Spinal cord (tissue), 10 donors: Measurements from ENCODE around the gene SPDYE2B. TPM values are rescaled to one million over a fixed set of nuclear protein-coding genes. Genes with fewer than 3 reads are reported as not detected.
"Not testable (repeated sequence)": the region's sequence is repeated elsewhere in the genome, so short reads cannot be mapped to it uniquely, and the experiment has no call there.

ENCODE experiments used
- DNase-seq, 6 donors: peaks; one replicate each; pipeline versions ENCODE4 v3.0.0 to v3.0.0-alpha.2; 2013 to 2015; ENCODE audit warnings: low spot score in 6 of 6, low read depth in 4 of 6
- H3K27ac ChIP-seq: one replicate; pipeline ENCODE4 v1.5.1; 2013; ENCODE audit warnings: low read depth, low read length, control low read depth
- H3K27me3 ChIP-seq: one replicate; pipeline ENCODE4 v1.6.1; 2013; ENCODE audit warnings: low read length; ENCODE audit not compliant: control insufficient read depth, insufficient read depth
- H3K36me3 ChIP-seq: one replicate; pipeline ENCODE4 v1.6.1; 2013; ENCODE audit warnings: low read length; ENCODE audit not compliant: control insufficient read depth, insufficient read depth
- H3K4me1 ChIP-seq: one replicate; pipeline ENCODE4 v1.6.1; 2013; ENCODE audit warnings: low read length; ENCODE audit not compliant: control insufficient read depth, insufficient read depth
- H3K4me3 ChIP-seq: one replicate; pipeline ENCODE4 v1.5.1; 2013; ENCODE audit warnings: low read depth, low read length, control low read depth
- H3K9me3 ChIP-seq: one replicate; pipeline ENCODE4 v1.6.1; 2013; ENCODE audit warnings: low read length; ENCODE audit not compliant: control insufficient read depth, insufficient read depth
- WGBS: methylation state at CpG from one replicate; pipeline ENCODE4 v1.1.5; 2013; ENCODE audit warnings: missing lambda C conversion rate; ENCODE audit not compliant: insufficient coverage; 5-methylcytosine and 5-hydroxymethylcytosine counted together
- long read RNA-seq, 4 donors: transcript quantifications; one replicate each; lab custom pipeline, GENCODE V29; 2026
- polyA plus RNA-seq, 2 donors: library from polyadenylated mRNA; unstranded; fragments of 120-200 nt; gene quantifications; one replicate each; pipeline ENCODE4 v1.2.1, GENCODE V29; 2013; ENCODE audit not compliant: insufficient read length in 2 of 2
- total RNA-seq, 2 donors: library from RNA; depleted of rRNA in 1 of 2; stranded (reverse); fragments of 120-200 nt in 1 of 2; fragments of >200 nt in 1 of 2; gene quantifications; one replicate each; pipeline versions ENCODE4 v1.2.3 to v1.2.4, GENCODE V29; 2013 to 2014
- donor health status: healthy.

SPDYE2B gene
- total RNA-seq (not detected), polyA plus RNA-seq (1 to 10 TPM in 1 of 2 donors, under 1 TPM in 1; 0.54 to 5.9 TPM)
- long read RNA-seq, donor 1: 0 reads
- long read RNA-seq, donor 2, partial matches to known transcripts: 5 of 5 reads
- long read RNA-seq, donor 2, other reads (novel, unspliced or antisense): 0 of 5 reads
- long read RNA-seq, donor 3: 0 reads
- long read RNA-seq, donor 4: 0 reads

- not testable (repeated sequence) for H3K9me3 ChIP-seq, H3K27ac ChIP-seq, H3K27me3 ChIP-seq, H3K36me3 ChIP-seq, DNase-seq, H3K4me3 ChIP-seq, H3K4me1 ChIP-seq
- WGBS: no CpG with 5 or more reads among the region's 4 CpGs
These were observed at the start of gene SPDYE2B for GRCh38 chr7:102649924-102650323. SPDYE2B (plus strand) TSS chr7:102650319; CDS start chr7:102652349, 2,030 bp downstream.

GRCh38 chr7:102602317-102602716 lies 47.8 kb upstream of the SPDYE2B start:
- WGBS: no CpG with 5 or more reads among the region's 12 CpGs
- H3K27ac ChIP-seq, H3K27me3 ChIP-seq, H3K4me1 ChIP-seq, H3K9me3 ChIP-seq, DNase-seq, H3K4me3 ChIP-seq, H3K36me3 ChIP-seq: not testable (repeated sequence)

GRCh38 chr7:102604431-102605145 lies 45.5 kb upstream of the SPDYE2B start:
- not testable (repeated sequence) for H3K4me3 ChIP-seq, H3K4me1 ChIP-seq, H3K9me3 ChIP-seq, DNase-seq, H3K36me3 ChIP-seq, H3K27ac ChIP-seq, H3K27me3 ChIP-seq
- WGBS: no CpG with 5 or more reads among the region's 19 CpGs

- not testable (repeated sequence) for H3K27ac ChIP-seq
- WGBS: no CpG with 5 or more reads among the region's 5 CpGs
These were observed 43.3 kb upstream of the SPDYE2B start for GRCh38 chr7:102606848-102607247.

GRCh38 chr7:102609734-102610133 lies 40.4 kb upstream of the SPDYE2B start:
- H3K9me3 ChIP-seq, H3K4me1 ChIP-seq, H3K27me3 ChIP-seq, DNase-seq, H3K36me3 ChIP-seq, H3K4me3 ChIP-seq, H3K27ac ChIP-seq: not testable (repeated sequence)
- WGBS: no CpG with 5 or more reads among the region's 10 CpGs

More at GRCh38 chr7:102606848-102607247, 43.3 kb upstream of the SPDYE2B start:
- H3K27me3 ChIP-seq, H3K9me3 ChIP-seq, DNase-seq, H3K4me1 ChIP-seq, H3K4me3 ChIP-seq, H3K36me3 ChIP-seq: not testable (repeated sequence)

GRCh38 chr7:102610441-102610840 lies 39.7 kb upstream of the SPDYE2B start:
- not testable (repeated sequence) for H3K9me3 ChIP-seq, H3K27ac ChIP-seq, H3K36me3 ChIP-seq, H3K4me1 ChIP-seq, DNase-seq, H3K4me3 ChIP-seq, H3K27me3 ChIP-seq
- WGBS: no CpG with 5 or more reads among the region's 7 CpGs

GRCh38 chr7:102611013-102611674 lies 39.0 kb upstream of the SPDYE2B start:
- not testable (repeated sequence) for H3K4me3 ChIP-seq, H3K36me3 ChIP-seq, H3K9me3 ChIP-seq, H3K4me1 ChIP-seq, DNase-seq, H3K27me3 ChIP-seq, H3K27ac ChIP-seq
- no CpG with 5 or more reads among the region's 30 CpGs for WGBS

- DNase-seq: peak in 3 of 6 donors; percentile 7 to 51 (median 34)
- not testable (repeated sequence) for H3K4me3 ChIP-seq, H3K9me3 ChIP-seq, H3K36me3 ChIP-seq, H3K27me3 ChIP-seq, H3K4me1 ChIP-seq
- 10% methylated on average over 4 of the region's 10 CpGs for WGBS
- H3K27ac ChIP-seq: peak overlapping the region; percentile 78
These were observed 38.3 kb upstream of the SPDYE2B start for GRCh38 chr7:102611675-102612325.

GRCh38 chr7:102613575-102614345 lies 36.4 kb upstream of the SPDYE2B start:
- not testable (repeated sequence) for H3K9me3 ChIP-seq, H3K27me3 ChIP-seq, H3K4me3 ChIP-seq, H3K27ac ChIP-seq, H3K4me1 ChIP-seq, DNase-seq, H3K36me3 ChIP-seq
- WGBS: no CpG with 5 or more reads among the region's 15 CpGs
